ENCODE measurements around the gene ACADVL.

Gene ACADVL

DNA sequence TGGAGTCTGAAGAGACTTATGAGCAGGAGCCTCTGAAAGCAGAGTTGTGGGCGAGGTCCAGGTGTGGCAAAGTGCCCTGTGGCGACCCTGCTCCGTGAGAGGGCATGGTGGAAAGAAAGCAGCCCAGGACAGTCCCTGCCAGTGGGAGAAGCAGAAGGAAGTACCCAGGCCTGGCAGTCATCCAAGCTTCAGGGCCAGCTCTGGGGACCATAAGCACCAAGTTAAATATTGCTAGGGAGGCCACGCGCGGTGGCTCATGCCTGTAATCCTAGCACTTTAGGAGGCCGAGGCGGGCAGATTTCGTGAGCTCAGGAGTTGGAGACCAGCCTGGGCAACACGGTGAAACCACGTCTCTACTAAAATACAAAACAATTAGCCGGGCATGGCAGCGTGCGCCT lies 35.6 kb upstream of the ACADVL start:
- no peak overlapping the region for H3K4me3 ChIP-seq (ENCODE audit: low read length)
- no peak for TF ChIP-seq CTCF (IDR thresholded peaks at IDR 0.05; ENCODE audit: insufficient read depth, low read depth, low read length, missing control alignments)
- no peak for DNase-seq (ENCODE audit: low read depth)

DNA sequence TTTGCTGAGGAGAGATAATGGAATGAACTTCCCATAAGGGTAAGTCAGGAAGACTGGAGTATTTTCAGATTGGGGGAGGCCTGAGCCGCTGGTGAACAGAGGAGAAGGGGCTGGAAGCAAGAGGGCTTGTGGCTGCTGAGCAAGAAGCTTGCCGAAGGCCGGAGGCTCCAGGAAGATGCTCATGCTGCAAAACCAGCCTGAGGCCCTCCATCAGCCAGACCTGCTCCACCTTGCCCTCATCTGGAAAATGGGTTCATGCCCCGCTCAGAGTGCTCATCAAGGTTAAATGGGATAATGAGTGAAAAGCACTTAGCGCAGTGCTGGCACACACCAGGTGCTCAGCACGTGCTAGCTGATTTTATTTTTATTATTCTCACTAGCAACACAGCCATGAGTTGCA lies 35.1 kb upstream of the ACADVL start:
- no peak for TF ChIP-seq CTCF (IDR thresholded peaks at IDR 0.05; ENCODE audit: insufficient read depth, low read depth, low read length, missing control alignments)
- DNase-seq (ENCODE audit: low read depth): no peak
- H3K4me3 ChIP-seq (ENCODE audit: low read length): no peak overlapping the region

- no peak overlapping the region for H3K4me3 ChIP-seq (ENCODE audit: low read length)
- DNase-seq (ENCODE audit: low read depth): no peak
- peak; percentile 22 for TF ChIP-seq CTCF (IDR thresholded peaks at IDR 0.05; ENCODE audit: insufficient read depth, low read depth, low read length, missing control alignments)
Observed at GRCh38 chr17:7186241-7186640, 33.5 kb upstream of the ACADVL start.

DNA sequence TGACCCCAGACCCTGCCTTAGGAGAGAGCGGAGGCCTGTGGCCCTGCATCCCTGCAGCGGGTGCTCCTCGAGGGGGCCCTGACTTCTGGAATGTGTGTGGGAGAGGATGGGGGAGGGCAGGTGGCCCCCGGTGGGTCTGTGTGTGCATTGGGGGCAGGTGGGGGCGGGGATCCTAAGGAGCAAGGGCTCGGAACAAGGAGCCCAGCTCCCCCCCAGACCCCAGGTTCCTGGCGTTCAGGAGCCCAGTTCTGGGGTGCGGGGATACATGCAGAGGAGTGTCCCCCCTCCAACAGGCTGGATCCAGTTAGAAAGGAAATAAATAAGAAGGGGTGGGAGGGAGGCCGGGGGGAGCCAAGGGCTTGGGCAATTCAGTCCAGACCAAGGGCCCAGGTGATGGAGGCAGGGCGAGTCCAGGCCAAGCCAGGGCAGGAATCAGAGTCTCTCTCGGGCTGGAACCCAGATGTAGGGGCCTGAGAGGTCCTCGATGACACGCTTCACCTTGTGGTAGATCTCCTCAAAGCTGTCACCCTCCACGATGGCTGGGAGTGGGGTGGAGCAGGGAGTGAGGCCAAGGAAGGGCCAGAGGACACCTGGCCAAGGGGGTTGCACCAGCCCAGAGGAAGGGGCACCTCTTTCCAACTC lies 29.3 kb upstream of the ACADVL start:
- no peak for DNase-seq (ENCODE audit: low read depth)
- no peak for TF ChIP-seq CTCF (IDR thresholded peaks at IDR 0.05; ENCODE audit: insufficient read depth, low read depth, low read length, missing control alignments)
- no peak overlapping the region for H3K4me3 ChIP-seq (ENCODE audit: low read length)

DNA sequence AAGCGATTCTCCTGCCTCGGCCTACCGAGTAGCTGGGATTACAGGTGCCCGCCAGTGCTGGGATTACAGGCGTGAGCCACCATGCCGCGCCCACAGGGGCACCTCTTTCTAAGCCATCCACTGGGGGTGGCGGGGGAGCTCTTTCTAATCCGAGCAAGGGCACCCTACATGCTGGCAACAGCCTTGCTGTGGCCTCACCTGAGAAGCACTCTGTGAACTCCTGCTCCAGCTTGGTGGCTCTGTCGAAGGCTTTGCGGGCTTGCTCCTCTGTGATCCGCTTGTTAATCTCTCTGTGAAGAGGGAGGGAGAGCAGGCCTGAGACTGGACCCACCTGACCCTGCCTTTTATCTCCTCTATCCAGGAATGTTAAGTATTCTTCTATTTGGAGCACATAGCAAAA lies 28.7 kb upstream of the ACADVL start:
- TF ChIP-seq CTCF (IDR thresholded peaks at IDR 0.05; ENCODE audit: insufficient read depth, low read depth, low read length, missing control alignments): no peak
- no peak overlapping the region for H3K4me3 ChIP-seq (ENCODE audit: low read length)
- DNase-seq (ENCODE audit: low read depth): no peak

GRCh38 chr17:7191571-7192270 lies 28.0 kb upstream of the ACADVL start:
- no peak overlapping the region for H3K4me3 ChIP-seq (ENCODE audit: low read length)
- DNase-seq (ENCODE audit: low read depth): peak; percentile 45
- no peak for TF ChIP-seq CTCF (IDR thresholded peaks at IDR 0.05; ENCODE audit: insufficient read depth, low read depth, low read length, missing control alignments)

All from epithelial cell of esophagus (primary cell).